Vagina (tissue), 2 donors: ENCODE results near the gene TSC2.

Experiments used
- CTCF ChIP-seq, 3 experiments: fragments of 450-650 bp in 2 of 3; fragments of 200-600 bp in 1 of 3; sonication (generic) in 1 of 3; IDR thresholded peaks; one replicate each; pipeline ENCODE4 v1.5.1; 2017 to 2019; ENCODE audit warnings: antibody characterized with exemption in 3 of 3, mild to moderate bottlenecking in 2 of 3, moderate library complexity in 2 of 3
- POLR2A ChIP-seq, 2 donors: fragments of 450-650 bp; IDR thresholded peaks; one replicate each; pipeline ENCODE4 v1.6.1; 2017; ENCODE audit warnings: antibody characterized with exemption in 2 of 2, mild to moderate bottlenecking in 2 of 2, moderate library complexity in 2 of 2

- TF ChIP-seq CTCF (IDR thresholded peaks at IDR 0.05) (no peak), POLR2A (IDR thresholded peaks at IDR 0.05) (no peak)
These were observed 11.1 kb downstream of the TSC2 start for GRCh38 chr16:2058872-2059271.
